ENCODE measurements around the gene NBEAL1.
"Not testable (repeated sequence)": the region's sequence is repeated elsewhere in the genome, so short reads cannot be mapped to it uniquely, and the experiment has no call there.

Gene NBEAL1

DNA sequence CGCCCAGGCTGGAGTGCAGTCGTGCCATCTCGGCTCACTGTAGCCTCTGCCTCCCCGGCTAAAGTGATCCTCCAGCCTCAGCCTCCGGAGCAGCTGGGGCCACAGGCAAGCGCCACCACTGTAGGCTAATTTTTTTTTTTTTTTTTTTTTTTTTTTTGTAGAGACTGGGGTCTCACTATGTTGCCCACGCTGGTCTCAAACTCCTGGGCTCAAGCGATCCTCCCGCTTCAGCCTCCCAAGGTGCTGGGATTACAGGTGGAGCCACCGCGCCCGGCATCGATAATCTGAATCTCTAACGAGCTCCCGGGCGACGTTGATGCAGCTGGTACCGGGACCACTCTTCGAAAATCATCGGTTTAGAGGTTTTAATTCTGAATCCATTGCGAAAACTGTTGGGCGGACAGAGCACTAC lies 223.6 kb downstream of the NBEAL1 start:
- DNase-seq = no peak

DNA sequence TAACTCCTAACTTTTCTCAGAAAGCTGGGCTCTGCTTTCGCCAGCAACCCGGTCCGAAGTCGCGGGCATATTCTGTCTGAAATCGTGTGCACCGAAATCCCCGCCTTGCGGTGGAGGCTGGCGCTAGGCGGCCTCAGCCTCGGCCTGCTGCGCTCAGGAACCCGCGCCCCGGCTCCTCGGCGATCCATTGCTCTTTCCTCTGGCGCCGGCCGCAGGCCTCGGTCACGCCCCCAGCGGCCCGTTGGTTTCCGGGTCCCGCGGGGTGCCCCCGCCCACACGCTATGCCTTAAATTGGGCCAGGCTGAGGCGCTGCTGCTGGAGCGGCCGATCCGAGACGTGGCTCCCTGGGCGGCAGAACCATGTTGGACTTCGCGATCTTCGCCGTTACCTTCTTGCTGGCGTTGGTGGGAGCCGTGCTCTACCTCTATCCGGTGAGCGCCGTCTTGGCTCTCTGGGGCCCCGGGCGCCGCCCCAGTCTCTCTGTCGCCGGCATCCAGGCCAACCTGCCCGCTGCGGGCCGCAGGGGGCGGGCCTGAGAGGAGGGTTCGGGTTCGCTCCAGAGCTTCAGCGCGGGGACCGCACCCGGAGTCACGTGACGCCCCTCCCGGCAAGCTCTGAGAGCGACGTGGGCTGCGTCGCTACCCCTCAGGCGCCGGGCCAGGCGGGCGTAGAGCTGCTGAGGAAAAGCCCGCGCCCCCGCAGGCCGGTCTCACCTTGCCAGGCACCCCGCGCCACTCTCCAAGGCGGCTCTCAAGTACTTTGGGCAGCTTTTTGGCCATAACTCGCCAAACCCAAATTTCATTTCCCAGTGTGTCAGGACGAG lies 224.2 kb downstream of the NBEAL1 start, which contains the start of gene CYP20A1:
CYP20A1 (plus strand) TSS at position 315 of the 823 bp plus-strand sequence; CDS start at position 360, 45 bp downstream.
- peak; percentile 97 for DNase-seq

- no peak for DNase-seq
Measured at GRCh38 chr2:203240491-203240890, 225.8 kb downstream of the NBEAL1 start.

DNA sequence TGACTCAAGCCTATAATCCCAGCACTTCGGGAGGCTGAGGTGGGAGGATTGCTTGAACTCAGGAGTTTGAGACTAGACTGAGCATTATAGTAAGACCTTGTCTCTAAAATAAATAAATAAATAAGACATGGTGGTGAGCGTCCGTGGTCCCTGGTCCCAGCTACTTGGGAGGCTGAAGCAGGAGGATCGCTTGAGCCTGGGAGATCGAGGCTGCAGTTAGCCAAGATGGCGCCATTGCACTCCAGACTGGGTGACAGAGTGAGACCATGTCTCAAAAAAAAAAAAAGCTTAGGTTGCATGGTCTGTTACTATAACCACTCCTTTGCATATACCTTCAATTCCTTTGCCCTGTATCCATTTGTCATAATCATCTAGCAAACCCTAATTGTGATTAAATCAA lies 227.8 kb downstream of the NBEAL1 start:
- no peak for DNase-seq

GRCh38 chr2:203246646-203247045 lies 232.0 kb downstream of the NBEAL1 start:
- no peak for DNase-seq

DNA sequence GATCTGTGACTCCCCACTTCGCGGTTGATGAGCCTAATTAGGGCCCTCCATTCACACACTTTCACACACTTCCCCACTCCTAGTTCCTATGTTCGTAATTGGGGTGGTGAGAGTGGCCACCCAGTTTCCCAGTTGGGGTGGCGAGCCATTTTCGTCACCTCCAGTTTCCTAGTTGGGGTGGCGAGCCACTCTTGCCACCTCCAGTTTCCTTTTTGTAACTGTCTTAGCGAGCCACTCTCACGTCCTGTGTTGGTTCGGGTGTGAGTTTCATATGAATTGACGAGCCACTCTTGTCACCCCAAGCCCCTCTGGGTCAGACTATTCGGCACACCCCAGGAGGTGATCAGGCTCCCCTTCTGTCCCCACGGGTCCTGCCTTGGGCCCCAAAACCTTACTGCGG lies 238.1 kb downstream of the NBEAL1 start:
- DNase-seq = no peak

GRCh38 chr2:203253422-203254095 lies 238.9 kb downstream of the NBEAL1 start:
- not testable (repeated sequence) for DNase-seq

DNA sequence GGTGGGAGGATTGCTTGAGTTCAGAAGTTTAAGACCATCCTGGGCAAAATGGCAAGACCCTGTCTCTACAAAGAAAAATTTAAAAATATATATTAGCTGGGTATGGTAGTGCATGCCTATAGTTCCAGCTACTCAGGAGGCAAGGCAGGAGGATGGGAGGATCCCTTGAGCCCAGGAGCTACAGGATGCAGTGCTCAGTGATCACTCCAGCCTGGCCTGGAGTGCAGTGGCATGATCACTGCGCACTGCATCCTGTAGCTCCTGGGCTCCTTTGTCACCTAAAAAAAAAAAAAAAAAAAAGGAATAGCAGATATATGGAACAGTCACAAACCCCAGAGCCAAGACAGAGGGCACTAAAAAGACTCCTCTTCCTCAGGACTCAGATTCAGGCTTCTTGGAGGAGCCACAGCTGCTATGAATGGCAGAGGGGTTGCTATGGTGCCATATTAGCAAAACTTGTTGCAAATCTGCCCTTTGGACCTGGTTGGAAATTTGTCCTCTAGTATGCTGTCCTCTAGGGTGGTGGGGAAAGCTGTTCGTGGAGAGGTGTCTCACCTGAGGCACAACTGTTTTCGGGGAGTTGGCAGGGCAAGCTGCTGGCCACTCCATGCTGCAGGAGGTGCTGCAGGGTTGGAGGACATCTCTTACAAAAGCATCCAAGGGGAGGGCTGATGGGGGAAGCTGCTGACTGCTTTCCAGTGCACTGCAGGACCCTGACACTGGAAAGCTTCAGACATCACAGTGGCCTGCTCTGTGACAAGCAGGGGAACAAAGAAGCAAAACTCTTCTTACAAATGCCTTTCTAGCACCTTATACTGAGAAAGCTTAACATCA lies 246.9 kb downstream of the NBEAL1 start:
- no peak for DNase-seq

All from stimulated activated naive CD4-positive, alpha-beta T cell treated with Interleukin-2 at 50 U/mL for 16 hours (primary cell).